Superior temporal gyrus (tissue), 1 donor: ENCODE data around the gene NKX2-2.

Experiments
- DNase-seq: peaks from one replicate; pipeline ENCODE4 v3.0.0-alpha.2; 2016; ENCODE audit errors: extremely low spot score

Gene NKX2-2

DNA sequence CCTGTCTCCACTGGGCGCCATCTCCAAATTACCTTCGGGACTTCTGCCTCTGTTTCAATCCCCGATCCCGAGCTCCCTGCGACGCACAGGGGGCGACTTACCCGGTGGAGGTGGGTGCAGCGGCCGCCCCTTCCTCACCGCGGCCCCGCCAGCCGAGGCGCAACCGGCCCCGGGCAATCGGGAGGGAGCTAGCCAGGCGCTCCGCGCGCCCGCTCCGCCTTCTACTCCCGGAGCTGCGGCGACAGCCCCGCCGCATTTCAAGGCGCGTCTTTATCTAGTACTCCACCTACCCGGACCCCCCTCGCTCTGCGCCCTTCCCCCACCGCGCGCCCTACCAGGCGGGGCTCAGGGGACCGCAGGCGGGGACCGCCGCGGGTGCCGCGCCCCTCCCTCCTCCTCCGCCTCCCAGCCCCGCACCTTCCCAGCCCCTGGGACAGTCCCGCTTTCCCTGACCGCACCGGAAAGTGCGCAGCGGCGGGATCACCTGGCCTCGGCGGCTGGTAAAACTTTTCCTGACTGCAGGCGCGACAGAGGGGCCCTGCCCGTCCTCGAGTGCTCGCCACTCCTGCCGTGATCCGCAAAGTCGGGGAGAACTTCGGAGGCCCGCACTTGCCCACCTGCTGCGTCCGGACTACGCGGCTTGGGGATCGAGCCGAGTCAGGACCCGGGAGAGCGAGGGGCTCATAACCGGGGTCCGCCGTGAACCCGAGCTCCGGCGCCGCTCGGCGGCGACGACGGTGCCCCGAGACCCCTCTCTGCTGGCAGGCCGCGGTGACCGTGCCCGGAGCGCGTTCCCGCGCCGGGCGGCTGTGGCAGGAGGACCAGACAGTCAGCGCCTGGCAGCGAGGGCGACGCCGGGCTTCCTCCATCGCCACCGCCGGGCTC, 8.0 kb upstream of the NKX2-2 start:
- DNase-seq, result no peak

DNA sequence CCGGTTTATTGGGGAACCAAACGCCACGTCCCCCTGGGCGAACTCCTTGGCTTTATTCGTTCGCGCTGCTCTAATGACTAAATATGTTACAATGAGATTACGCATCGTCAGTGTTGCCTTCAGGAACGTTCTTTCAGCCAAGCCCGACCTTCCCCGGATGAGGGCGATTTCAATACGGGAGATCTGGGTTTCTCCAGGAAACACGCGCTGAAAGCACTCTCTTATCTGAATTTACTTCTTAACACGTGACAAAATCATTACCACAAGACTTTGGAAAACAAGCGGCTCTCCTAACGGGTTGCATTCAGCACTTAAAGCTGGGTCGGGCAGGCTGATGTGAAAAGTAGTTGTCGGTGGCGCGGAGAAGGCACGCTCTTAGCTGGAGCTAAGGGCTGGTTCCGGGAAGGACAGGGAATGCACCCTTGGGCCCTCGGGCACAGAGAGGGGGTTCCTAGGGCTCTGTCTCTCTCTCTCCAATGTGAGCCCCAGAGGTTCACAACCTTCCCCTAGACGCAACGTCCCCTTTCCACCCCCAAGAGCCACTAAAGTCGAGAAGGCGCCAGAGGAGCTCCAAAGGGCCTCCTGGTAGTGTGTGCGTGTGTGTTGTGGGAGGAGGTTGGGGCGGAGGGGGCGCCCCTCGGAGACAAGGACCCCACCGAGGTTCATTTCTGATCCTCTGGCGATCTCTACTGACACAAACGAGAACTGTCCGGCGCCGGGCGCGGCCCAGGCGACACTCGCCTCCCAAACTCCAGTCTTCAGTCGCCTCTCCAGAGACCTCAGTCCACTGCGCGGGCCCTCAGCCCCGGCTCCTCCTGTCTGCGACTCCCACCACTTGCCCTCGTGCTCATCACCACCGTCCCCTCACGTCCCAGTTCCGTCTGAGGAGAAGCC, 7.1 kb upstream of the NKX2-2 start:
- peak; percentile 82 for DNase-seq

DNA sequence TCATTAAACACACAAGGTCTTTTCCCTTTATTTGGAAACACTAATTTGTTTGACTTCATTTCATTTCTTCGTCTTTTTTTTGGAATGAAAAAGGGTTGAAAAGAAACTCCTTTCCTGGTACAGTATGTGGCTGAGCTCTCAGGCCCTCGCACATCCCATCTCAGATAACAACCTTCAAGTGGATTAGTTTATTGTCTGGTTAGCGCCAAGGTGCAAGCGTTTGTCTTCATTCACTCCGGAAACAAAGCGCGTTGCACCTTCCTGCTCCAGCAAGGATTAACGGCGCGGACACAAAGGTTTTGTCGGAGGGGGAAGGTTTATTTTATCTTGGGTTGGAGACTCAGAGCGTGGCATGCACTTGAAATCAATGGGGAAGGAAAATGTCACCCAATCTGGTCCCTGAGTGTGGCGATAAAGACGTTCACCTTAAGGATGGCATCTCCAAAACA, 5.3 kb upstream of the NKX2-2 start:
- no peak for DNase-seq

DNA sequence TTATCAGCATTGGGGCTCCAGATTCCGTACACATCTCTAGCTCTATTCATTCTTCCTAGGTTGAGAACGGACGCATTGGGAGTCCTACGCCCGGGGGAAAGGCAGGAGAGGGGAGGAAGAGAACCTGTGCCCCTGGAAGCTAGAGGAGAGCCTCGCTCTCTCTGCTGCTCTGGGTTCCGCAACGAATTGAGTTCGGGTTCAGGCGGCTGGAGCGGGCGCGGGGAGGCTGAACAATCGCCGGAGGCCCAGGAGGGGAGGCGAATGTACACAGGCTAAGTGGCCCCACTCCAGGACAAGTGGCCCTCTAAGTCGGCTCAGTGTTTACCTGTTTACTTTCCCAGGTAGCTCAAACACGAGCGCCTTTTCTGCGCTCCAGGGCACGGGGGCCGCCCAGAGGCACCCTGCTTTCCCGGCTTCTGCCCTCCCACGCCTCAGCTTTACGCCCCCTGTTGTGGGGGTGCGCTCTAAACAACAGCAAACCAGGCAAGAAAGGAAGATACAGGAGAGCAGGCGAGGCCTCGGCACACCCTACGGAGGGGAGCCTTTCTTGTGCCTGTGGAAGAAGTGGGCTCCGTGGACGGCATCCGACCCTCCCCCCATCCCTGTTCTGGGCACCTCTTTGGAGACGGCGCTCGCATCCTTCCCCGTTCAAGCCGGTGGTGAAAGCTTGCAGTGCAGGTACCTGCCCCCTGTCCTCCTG, 4.6 kb upstream of the NKX2-2 start:
- no peak for DNase-seq

DNA sequence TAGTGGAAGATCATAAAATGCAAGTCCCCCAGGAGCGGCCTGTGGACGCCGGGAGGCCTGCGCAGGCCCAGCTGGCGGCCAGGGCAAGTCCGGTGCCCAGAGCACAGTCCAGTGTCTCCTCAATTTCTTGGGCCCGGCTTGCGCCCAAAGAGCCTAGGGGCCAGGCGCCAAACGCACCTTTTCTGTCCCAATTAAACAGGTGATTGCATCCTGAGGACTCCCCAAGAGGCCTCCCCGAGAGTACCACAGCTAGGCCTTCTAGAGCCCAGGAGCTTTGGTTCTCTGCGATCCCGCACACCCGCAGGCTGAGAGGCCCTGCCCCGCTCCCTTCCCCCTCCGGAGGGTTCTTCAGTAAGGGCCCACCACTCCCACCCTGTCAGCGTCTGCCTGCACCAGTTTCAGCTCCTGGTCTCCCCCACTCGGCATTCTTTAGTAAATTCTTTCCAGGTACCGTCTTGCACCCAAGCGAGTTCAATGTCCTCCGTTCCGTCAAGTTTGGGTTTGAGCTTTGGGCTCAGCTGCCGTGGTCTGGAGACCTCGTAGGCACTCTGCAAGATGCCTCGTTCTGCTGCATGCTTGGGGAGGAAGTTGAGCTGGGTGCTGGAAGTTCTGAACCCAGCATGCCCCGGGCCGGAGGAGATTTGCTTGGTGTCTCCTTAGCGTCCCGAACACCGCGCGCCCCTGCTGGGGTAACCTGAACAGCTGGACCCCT, 3.9 kb upstream of the NKX2-2 start:
- no peak for DNase-seq

DNA sequence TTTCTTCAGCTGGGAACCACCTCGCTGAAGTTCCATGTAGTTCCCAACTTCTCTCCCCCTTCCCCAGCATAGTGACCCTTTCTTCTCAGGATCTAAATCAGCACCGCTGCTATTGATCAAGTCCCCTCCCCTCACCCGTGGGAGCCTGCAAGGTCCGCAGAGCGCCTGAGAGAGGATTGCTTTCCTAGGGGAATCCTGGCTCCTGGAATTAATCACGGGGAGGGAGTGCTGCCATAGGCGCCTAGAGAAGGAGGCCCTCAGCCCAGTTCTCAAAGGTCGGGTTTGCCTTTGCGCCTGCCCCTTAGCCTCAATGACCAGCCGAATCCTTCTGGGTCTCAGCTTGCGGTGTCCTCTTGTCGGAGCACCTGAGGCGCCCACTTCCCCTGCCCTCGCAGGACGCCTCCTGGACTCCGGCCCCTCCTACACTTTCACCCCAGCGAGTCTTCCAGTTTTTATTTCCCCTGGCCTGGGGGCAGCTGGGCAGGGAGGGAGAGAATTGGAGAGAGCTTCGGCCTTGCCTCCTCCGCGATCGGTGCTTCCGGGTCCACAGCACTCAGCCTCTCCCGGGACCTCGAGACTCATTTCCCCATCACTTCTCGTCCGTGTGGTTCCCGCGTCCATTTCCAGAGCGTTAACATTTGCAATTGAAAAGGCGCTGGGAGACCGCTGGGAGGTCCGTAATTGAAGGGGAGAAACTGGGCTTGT, 3.1 kb upstream of the NKX2-2 start:
- DNase-seq, result no peak

DNA sequence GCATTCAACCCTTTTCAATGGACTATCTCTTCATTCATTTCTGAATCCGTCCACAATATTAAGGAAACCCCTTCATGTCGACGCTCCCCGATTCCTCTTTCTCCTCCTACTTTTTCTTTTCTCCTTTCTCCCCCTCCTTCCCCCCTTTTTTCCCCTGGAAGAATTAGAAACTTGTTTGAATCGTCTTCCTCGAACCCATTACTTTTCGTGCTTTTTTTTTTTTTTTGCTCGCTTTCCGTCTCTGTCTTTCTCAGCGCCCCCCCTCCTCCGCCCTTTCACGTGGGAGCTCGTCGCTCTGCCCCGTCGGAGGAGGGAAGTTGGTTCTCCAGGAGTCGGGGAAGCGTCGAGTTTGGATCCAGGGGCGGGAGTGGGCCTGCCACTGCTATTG, 2.3 kb upstream of the NKX2-2 start:
- no peak for DNase-seq

DNA sequence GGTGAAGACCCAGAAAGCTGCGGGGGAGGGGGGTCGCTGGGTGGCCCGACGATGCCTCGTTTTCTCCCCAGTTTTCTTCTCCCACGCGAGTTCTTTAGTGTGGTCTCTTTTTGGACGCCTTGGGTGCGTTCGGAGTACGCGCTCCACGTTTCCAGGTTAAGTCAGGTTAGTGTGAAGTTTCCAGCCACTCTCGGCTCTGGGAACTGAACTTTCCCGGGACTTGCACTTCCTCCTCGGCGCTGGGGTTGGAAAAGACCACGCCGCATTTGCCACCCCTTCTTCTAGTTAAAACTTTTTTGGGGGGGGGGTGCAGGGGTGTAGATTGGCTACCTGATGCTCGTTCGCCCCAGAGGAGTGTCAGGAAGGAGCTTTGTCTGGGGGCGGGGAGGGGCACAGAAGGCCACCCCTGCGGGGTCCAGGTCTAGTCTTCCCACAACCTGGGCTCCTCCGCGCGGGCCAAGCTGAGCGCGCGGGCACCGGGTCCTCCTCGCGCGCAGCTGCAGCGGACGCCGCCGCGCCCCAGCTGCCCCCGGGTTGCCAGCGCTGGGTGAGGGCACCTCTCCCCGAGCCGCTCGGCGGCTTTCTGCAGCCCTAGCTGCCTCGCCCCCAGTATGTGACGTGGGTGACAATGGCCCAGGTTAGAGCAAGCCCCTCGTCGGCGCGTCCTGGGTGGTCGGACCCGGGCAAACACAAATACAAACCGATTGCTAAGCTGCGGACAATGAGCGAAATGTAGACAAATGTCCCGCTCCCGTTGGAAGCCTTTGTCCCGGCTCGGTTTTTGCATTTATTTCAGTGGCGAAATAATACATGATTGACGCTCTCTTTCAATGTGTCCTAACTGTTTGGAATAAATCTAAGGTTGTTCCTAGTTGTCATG, 1.7 kb upstream of the NKX2-2 start:
- DNase-seq, result peak; percentile 47

DNA sequence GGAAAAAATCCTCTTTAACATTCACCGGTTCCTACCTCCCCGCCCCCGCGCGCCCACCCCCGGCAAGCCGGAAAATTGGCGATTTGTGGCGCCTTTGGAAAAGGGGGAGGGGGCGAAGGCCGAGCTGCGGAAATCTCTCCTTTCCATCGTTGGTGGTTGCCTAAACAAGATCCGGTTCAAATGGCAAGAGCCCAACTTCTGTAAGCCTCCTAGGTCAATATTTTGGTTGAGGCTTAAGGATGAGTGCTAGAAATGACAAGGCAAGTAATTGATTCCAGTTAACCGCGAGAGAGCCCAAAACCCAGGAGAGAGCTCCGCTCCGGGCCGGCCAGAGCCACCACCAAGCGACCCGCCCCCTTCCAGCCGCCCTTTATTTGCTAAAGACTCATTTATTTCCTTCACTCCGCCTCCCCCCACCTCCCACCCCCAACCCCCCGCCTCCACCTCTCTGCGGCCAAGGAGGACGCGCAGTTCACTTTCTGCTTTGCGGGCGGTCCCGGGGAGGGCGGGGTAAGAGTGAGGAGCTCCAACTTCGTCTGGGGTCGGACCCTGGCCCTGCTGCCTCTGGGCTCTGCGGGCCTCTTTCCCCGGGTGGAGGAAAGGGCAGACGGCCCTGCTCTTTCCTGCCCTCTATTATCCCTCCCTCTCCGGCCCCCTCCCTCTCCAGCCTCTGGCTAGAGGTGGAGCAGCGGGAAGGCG, 838 bp upstream of the NKX2-2 start:
- DNase-seq, result peak; percentile 31

DNA sequence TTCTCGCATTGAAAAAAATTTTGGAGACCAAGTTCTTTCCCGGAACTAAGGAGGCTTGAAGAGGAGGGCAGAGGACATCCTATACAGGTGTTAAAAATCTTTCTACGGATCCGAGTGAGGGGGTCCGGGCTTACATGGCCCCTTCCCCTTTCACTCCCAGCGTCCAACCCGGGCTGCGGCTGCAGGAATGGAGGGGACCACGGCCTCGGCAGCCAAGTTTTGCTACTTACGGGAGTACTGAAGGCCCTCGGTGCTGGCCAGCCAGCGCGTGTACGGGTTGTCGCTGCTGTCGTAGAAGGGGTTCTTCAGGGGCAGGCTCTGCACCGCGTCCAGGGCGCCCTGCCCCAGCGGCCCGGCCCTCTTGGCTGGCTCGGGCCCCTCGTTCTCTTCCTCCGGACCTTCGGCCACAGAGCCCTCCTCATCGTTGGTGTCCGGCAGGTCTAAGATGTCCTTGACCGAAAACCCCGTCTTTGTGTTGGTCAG, 642 bp downstream of the NKX2-2 start:
- peak; percentile 48 for DNase-seq

DNA sequence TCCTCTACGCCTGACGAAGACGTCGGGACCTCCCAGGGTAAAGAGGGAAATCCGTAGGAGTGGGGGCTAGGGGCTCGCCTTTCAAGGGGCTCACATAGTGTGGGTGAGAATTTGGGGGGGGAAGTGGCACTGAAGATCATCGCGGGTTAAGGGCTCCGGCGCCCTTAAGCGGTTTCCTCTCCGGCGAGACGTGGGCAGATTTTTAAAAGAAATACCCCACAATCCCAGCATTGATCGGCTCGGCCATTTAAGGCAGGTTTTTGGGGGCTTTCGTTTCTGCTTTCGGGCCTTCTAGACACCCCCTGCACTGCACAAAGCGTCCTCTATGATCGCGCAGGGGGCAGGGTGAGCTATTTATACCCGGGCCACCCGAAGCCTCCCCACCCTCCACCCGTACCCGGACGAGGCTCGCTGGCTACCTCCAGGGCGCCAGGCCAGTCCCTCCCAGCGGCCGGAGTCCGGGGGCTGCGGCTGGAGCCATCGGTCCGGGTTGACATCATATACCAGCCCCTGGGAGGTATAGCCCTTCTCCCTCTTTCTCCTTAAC, 1.2 kb downstream of the NKX2-2 start:
- peak; percentile 62 for DNase-seq

DNA sequence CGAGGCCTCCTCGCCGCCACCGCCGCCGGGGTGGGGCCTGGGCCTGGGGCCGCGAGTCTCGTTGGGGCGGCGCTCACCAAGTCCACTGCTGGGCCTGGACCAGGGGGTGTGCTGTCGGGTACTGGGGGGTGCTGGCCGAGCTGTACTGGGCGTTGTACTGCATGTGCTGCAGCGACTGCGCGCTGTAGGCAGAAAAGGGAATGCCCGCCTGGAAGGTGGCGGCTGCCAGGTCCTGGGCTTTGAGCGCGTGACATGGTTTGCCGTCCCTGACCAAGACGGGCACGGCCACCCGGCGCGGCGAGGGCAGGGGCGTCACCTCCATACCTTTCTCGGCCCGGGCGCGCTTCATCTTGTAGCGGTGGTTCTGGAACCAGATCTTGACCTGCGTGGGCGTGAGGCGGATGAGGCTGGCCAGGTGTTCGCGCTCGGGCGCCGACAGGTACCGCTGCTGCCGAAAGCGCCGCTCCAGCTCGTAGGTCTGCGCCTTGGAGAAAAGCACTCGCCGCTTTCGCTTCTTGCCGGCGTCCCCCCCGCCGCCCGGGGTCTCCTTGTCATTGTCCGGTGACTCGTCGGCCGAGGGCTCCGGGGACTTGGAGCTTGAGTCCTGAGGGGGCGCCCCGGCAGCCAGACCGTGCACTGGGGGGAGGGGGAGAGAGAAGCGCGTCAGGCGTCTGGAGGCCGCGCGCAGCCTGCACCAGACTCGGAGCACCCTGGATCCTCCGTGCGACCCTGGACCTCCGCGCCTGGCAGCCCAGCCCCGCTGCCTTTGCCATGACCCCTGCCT, 1.8 kb downstream of the NKX2-2 start:
- peak; percentile 34 for DNase-seq

DNA sequence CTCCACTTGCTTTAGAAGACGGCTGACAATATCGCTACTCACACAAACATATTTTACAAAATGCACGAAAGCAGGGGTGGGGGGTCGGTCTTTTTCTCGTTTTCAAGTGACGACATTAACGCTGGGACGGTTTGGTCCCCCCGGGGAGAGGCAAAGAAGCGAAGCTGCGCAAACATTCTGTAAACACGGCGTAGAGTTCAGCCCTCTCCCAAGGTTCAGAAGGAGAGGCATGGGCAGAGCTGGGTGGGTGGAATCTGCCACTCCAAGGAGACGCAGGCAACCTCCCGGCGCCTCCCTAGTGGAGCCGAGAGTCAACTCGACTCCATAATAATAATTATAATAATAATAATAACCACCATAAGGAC, 2.4 kb downstream of the NKX2-2 start:
- DNase-seq, result peak; percentile 51

DNA sequence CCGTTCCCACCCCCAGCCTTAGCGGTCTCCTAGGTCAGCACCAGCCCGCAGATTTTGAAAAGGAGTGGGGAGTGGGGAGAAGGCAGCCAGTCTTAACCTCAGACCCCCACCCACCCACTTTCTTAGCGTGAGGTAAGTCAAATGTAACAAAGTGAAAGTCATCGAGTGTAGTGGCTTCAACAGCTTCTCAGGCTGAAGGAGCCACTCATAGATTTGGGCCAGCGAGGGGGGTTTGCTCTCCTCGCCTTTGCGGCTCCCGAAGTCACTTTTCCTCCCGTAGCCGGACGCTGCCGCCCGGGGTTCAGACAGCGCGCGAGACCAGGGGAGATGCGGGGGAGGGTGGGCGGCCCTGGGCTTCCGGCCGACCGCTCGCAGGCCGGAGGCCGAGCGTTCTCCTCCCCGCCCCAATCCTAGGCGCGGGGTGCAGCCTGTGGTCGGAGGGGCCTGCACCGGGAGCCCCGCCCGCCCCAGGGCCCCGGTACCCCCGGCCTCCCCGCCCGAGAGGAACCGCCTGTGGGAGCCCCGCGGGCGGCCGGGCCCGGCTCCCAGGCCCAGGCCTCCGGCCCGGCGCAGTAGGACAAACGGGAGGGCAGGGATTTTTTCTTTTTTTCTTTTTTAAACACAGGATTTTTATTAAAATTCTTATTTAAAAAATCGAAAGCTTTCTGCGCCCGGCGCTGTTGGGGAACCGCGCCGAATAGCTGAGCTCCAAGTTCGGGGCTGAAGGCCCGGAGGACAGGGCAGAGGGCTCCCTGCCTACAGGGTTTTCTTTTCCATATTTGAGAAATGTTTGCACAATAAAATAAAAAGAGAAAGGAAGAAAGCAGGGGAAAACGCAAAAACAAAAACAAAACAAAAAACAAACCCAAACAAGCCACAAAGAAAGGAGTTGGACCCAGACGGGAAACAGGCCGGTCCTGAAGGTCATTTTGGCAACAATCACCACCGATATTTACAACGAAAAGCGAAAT, 3.2 kb downstream of the NKX2-2 start:
- peak; percentile 69 for DNase-seq

DNA sequence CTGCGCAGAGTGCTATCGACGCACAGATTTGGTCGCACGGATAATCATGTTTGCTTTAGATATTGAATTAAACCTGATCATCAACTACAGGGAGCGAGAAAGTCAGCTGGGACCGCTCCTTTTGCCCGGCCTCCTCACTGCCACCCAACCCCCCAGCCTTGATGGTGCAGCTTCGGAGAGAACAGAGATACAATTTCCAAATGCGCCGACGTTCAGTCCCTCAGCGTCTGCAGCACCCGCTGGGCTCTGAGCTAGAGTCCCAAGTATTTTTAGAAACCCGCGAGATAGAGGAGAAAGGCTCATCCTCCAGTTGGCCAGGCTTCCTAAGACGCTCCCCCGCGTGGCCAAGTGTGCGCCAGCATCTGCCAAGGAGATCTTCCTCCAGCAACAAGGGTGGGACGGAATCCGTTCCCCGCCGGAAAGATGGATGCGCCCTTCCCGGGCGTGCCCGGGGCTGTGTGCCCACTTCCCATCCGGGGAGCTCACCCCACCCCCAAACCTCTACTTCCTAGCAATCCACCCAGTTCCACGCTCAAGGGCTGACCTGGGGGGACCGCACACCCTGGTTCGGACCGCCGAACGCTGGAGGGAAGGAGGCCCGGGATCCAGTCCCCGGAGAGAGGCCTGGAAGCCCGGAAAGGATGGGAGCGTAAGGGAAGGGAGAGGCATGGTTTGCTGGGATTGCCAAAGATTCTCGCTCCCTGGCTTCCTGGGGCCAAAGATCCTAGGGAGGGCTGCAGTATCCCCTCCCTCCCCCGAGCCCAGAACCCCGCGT, 4.1 kb downstream of the NKX2-2 start:
- DNase-seq, result peak; percentile 57

DNA sequence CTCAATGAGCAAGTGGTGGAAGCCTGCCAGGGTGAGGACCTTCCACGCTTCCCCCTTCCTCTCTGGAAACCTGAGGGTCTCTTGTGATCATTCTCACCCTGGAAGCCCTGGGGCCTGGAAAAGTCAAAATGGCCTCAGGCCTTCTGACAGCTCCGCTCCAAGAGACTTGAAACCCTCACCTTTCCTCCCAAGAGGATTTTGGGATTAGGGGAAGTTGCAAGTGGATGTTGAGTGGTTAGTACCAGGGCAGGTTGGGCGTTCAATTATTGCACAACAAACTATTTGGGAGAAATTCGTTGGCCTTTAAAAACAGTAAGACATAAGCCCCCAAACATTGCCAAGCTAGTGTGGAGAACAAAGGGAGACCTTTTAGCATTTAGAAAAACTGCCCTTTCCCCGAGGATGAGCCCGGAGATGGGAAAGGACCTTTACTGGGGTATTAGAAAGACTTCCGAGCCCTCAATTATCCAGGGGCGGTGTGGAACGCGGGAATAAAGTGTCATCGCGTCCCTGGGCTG, 4.7 kb downstream of the NKX2-2 start:
- peak; percentile 62 for DNase-seq
